Measurements from ENCODE around the gene CUL1.

DNA sequence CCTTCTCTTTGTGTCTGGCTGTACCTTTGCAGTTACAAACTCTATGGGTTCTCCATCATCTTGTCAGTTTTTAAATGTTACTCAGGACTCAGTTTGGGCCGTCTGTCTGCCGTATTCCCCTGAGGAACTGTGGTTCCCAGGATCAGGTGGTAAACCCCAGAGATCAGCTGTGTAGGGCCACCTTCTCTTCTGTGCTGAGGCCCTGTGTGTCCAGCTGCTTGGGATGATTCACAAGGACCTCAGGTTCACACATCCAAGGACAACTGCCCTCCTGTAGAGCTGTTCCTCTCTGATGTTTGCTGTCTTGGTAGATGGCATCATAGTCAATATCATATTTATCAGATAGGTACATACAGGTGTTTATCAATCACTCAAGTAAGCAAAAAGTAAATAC lies 24.5 kb downstream of the CUL1 start:
- no peak for TF ChIP-seq POLR2AphosphoS5 (IDR thresholded peaks at IDR 0.05; ENCODE audit: low read depth, low read length)
- TF ChIP-seq, protein P1, sequence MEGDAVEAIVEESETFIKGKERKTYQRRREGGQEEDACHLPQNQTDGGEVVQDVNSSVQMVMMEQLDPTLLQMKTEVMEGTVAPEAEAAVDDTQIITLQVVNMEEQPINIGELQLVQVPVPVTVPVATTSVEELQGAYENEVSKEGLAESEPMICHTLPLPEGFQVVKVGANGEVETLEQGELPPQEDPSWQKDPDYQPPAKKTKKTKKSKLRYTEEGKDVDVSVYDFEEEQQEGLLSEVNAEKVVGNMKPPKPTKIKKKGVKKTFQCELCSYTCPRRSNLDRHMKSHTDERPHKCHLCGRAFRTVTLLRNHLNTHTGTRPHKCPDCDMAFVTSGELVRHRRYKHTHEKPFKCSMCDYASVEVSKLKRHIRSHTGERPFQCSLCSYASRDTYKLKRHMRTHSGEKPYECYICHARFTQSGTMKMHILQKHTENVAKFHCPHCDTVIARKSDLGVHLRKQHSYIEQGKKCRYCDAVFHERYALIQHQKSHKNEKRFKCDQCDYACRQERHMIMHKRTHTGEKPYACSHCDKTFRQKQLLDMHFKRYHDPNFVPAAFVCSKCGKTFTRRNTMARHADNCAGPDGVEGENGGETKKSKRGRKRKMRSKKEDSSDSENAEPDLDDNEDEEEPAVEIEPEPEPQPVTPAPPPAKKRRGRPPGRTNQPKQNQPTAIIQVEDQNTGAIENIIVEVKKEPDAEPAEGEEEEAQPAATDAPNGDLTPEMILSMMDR (IDR thresholded peaks at IDR 0.05 in 2 of 3, conservative IDR thresholded peaks at IDR 0.05 in 1 of 3; ENCODE audit: borderline replicate concordance in 1 of 3, insufficient read depth in 1 of 3, low read depth in 2 of 3, low read length in 2 of 3), result no peak
- no peak for TF ChIP-seq POLR2A (IDR thresholded peaks at IDR 0.05; ENCODE audit: borderline replicate concordance, extremely low read depth, insufficient read depth, insufficient read length)
- no peak for TF ChIP-seq EZH2phosphoT487 (IDR thresholded peaks at IDR 0.05; ENCODE audit: borderline replicate concordance)
- no peak for TF ChIP-seq EZH2 (IDR thresholded peaks at IDR 0.05)
- TF ChIP-seq ELF1 (IDR thresholded peaks at IDR 0.05; ENCODE audit: borderline replicate concordance, low read depth), result no peak
- TF ChIP-seq SRF (IDR thresholded peaks at IDR 0.05; ENCODE audit: low read depth), result no peak
- TF ChIP-seq, protein P2, sequence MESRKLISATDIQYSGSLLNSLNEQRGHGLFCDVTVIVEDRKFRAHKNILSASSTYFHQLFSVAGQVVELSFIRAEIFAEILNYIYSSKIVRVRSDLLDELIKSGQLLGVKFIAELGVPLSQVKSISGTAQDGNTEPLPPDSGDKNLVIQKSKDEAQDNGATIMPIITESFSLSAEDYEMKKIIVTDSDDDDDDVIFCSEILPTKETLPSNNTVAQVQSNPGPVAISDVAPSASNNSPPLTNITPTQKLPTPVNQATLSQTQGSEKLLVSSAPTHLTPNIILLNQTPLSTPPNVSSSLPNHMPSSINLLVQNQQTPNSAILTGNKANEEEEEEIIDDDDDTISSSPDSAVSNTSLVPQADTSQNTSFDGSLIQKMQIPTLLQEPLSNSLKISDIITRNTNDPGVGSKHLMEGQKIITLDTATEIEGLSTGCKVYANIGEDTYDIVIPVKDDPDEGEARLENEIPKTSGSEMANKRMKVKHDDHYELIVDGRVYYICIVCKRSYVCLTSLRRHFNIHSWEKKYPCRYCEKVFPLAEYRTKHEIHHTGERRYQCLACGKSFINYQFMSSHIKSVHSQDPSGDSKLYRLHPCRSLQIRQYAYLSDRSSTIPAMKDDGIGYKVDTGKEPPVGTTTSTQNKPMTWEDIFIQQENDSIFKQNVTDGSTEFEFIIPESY (IDR thresholded peaks at IDR 0.05; ENCODE audit: extremely low read depth, insufficient replicate concordance, low read length), result no peak
- no peak for TF ChIP-seq ZFX (IDR thresholded peaks at IDR 0.05)
- TF ChIP-seq, protein P3, sequence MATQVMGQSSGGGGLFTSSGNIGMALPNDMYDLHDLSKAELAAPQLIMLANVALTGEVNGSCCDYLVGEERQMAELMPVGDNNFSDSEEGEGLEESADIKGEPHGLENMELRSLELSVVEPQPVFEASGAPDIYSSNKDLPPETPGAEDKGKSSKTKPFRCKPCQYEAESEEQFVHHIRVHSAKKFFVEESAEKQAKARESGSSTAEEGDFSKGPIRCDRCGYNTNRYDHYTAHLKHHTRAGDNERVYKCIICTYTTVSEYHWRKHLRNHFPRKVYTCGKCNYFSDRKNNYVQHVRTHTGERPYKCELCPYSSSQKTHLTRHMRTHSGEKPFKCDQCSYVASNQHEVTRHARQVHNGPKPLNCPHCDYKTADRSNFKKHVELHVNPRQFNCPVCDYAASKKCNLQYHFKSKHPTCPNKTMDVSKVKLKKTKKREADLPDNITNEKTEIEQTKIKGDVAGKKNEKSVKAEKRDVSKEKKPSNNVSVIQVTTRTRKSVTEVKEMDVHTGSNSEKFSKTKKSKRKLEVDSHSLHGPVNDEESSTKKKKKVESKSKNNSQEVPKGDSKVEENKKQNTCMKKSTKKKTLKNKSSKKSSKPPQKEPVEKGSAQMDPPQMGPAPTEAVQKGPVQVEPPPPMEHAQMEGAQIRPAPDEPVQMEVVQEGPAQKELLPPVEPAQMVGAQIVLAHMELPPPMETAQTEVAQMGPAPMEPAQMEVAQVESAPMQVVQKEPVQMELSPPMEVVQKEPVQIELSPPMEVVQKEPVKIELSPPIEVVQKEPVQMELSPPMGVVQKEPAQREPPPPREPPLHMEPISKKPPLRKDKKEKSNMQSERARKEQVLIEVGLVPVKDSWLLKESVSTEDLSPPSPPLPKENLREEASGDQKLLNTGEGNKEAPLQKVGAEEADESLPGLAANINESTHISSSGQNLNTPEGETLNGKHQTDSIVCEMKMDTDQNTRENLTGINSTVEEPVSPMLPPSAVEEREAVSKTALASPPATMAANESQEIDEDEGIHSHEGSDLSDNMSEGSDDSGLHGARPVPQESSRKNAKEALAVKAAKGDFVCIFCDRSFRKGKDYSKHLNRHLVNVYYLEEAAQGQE (IDR thresholded peaks at IDR 0.05; ENCODE audit: low read depth), result no peak
- no peak for TF ChIP-seq SP1 (IDR thresholded peaks at IDR 0.05; ENCODE audit: low read depth)
- TF ChIP-seq RAD21 (IDR thresholded peaks at IDR 0.05; ENCODE audit: low read depth), result no peak
- TF ChIP-seq, protein P4, sequence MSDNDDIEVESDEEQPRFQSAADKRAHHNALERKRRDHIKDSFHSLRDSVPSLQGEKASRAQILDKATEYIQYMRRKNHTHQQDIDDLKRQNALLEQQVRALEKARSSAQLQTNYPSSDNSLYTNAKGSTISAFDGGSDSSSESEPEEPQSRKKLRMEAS (IDR thresholded peaks at IDR 0.05), result no peak

Data from HCT116 (cell line).